Dedifferentiated amniotic fluid mesenchymal stem cell (primary cell): ENCODE measurements around the gene MCRS1.

Source experiments
- DNase-seq: peaks from one replicate; pipeline ENCODE4 v3.0.0-alpha.2; 2016; ENCODE audit errors: extremely low spot score

The MCRS1 gene

GRCh38 chr12:49556391-49557186, 11.4 kb downstream of the MCRS1 start:
- no peak for DNase-seq

GRCh38 chr12:49555631-49556390, 12.1 kb downstream of the MCRS1 start:
- no peak for DNase-seq

- DNase-seq, result no peak
Observed at GRCh38 chr12:49554266-49554665, 13.7 kb downstream of the MCRS1 start.

- DNase-seq, result no peak
Observed at GRCh38 chr12:49553512-49554088, 14.3 kb downstream of the MCRS1 start.

- DNase-seq, result no peak
Observed at GRCh38 chr12:49552899-49553298, 15.0 kb downstream of the MCRS1 start.

GRCh38 chr12:49552425-49552824, 15.5 kb downstream of the MCRS1 start:
- DNase-seq, result no peak

- DNase-seq, result no peak
Observed at GRCh38 chr12:49552014-49552413, 15.9 kb downstream of the MCRS1 start.

GRCh38 chr12:49550693-49551252, 17.2 kb downstream of the MCRS1 start:
- no peak for DNase-seq

GRCh38 chr12:49549735-49550692, 17.9 kb downstream of the MCRS1 start:
- DNase-seq, result no peak

- no peak for DNase-seq
Observed at GRCh38 chr12:49548822-49549648, 18.9 kb downstream of the MCRS1 start.

GRCh38 chr12:49548481-49548821, 19.5 kb downstream of the MCRS1 start:
- no peak for DNase-seq

GRCh38 chr12:49547090-49547690, 20.8 kb downstream of the MCRS1 start:
- DNase-seq, result no peak

GRCh38 chr12:49546481-49546880, 21.5 kb downstream of the MCRS1 start:
- no peak for DNase-seq

- DNase-seq, result no peak
Observed at GRCh38 chr12:49545815-49546214, 22.1 kb downstream of the MCRS1 start.

- no peak for DNase-seq
Observed at GRCh38 chr12:49543914-49544815, 23.8 kb downstream of the MCRS1 start.

GRCh38 chr12:49543221-49543913, 24.6 kb downstream of the MCRS1 start:
- no peak for DNase-seq

GRCh38 chr12:49542592-49543160, 25.3 kb downstream of the MCRS1 start:
- no peak for DNase-seq

GRCh38 chr12:49541911-49542505, 25.9 kb downstream of the MCRS1 start:
- no peak for DNase-seq
